ENCODE measurements around the gene SLC38A6. TPM values are rescaled to one million over a fixed set of nuclear protein-coding genes. Genes with fewer than 3 reads are reported as not detected.
A peak's percentile ranks its signal among the peaks of the same experiment; 100 is the strongest.

SLC38A6 gene
- total and polyA plus RNA-seq, 9 of the 15 experiments (the other 6 are each of a cell fraction or from before 2014, with no cell fraction given), result 9.8 to 40.3 (median 17.6) TPM

DNA sequence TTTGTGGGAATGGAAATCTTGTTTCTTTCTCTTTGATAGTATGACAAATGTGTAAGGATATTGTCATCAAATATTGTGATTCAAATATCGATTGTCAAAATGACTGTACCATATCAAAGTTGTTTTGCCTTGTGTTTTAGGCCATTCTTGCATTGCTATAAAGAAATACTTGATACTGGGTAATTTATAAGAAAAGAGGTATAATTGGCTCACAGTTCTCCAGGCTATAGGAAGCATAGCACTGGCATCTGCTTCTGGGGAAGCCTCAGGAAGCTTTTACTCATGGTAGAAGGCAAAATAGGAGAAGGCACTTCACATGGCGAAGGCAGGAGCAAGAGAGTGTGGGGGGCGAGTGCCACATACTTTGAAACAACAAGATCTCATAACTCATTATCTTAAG lies 8.0 kb upstream of the SLC38A6 start:
- POLR2A ChIA-PET, result no interaction called here
- ATAC-seq (no peak), DNase-seq (ENCODE audit: extremely low read depth in 1 of 4, low spot score in 3 of 4) (no peak), FAIRE-seq (no peak)
- Histone ChIP-seq H3K36me3 (ENCODE audit: control insufficient read depth, insufficient read depth, low read length) (peaks cover 43% of the 10 kb centered on the region), H3K4me2 (ENCODE audit: insufficient read depth, low read length) (no peak overlapping the region), H3K27me3 (ENCODE audit: control insufficient read depth in 2 of 2, insufficient read depth in 2 of 2, low read length in 2 of 2) (no peaks in the 10 kb centered on the region), H3K9me3 (replicated peaks; ENCODE audit: control insufficient read depth, insufficient read depth, low read depth, low read length) (no peaks in the 10 kb centered on the region), H3K4me1 (replicated peaks in 1 of 2; ENCODE audit: control insufficient read depth in 2 of 2, insufficient read depth in 2 of 2, low read length in 2 of 2) (no peaks in the 10 kb centered on the region), H3K4me3 (no peak overlapping the region), H3K79me2 (ENCODE audit: control insufficient read depth, insufficient read depth, low read length) (peaks cover 24% of the 10 kb centered on the region), H3K9ac (ENCODE audit: insufficient read depth in 1 of 2, low read depth in 2 of 2, low read length in 2 of 2) (no peak overlapping the region), H4K20me1 (replicated peaks; ENCODE audit: control insufficient read depth, insufficient read depth, low read length) (no peaks in the 10 kb centered on the region), H3K9me1 (ENCODE audit: control insufficient read depth, insufficient read depth, low read length) (no peaks in the 10 kb centered on the region), H2AFZ (ENCODE audit: low read depth, low read length) (no peak overlapping the region), H3K27ac (ENCODE audit: extremely low read depth, low read depth, low read length) (no peak overlapping the region)
- CTCF ChIA-PET (ENCODE audit: low intra/inter-chr PET ratio), result no interaction called here
- BruUV-seq (replicated peaks), result no TSS peak
- intact Hi-C loops (cut with micrococcal nuclease), result no loop called here
- WGBS (ENCODE audit: insufficient coverage, low coverage, missing lambda C conversion rate), result 82% methylated on average over 3 of the region's 3 CpGs
- in situ Hi-C loops (cut with MboI), result no loop called here
- TF ChIP-seq NR2C2 (CRISPR knock-in tag; IDR thresholded peaks at IDR 0.05) (no peak), NR2C2 (tag; IDR thresholded peaks at IDR 0.05) (no peak)
- TF ChIP-seq, protein P1, sequence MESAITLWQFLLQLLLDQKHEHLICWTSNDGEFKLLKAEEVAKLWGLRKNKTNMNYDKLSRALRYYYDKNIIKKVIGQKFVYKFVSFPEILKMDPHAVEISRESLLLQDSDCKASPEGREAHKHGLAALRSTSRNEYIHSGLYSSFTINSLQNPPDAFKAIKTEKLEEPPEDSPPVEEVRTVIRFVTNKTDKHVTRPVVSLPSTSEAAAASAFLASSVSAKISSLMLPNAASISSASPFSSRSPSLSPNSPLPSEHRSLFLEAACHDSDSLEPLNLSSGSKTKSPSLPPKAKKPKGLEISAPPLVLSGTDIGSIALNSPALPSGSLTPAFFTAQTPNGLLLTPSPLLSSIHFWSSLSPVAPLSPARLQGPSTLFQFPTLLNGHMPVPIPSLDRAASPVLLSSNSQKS (CRISPR knock-in tag; IDR thresholded peaks at IDR 0.05), result no peak

DNA sequence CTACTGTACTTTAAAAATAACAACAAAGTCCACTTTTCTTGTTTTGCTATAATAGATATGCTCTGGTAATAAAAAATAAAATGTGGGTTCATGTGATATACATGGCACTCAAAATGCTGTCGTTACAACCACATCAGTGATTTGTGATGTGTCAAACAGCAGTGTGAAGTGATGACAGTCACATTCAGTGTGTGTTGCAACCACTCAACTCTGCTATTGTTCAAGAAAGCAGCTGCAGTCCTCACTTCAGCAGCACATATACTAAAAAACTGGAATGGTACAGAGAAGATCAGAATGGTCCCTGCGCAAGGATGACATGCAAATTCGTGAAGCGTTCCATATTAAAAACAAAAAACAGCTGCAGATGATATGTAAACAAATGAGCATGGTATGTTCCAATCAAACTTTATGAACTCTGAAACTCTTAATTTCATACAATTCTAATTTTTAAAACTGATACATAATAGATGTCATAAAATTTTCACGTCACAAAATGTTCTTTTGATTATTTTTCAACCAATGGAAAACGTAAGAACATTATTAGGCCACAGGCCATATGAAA lies 6.9 kb upstream of the SLC38A6 start:
- Histone ChIP-seq H3K27me3 (ENCODE audit: control insufficient read depth in 2 of 2, insufficient read depth in 2 of 2, low read length in 2 of 2) (no peaks in the 10 kb centered on the region), H3K9ac (ENCODE audit: insufficient read depth in 1 of 2, low read depth in 2 of 2, low read length in 2 of 2) (no peak overlapping the region), H3K4me2 (ENCODE audit: insufficient read depth, low read length) (no peak overlapping the region), H3K4me1 (replicated peaks in 1 of 2; ENCODE audit: control insufficient read depth in 2 of 2, insufficient read depth in 2 of 2, low read length in 2 of 2) (no peaks in the 10 kb centered on the region), H3K9me1 (ENCODE audit: control insufficient read depth, insufficient read depth, low read length) (no peaks in the 10 kb centered on the region), H4K20me1 (replicated peaks; ENCODE audit: control insufficient read depth, insufficient read depth, low read length) (no peaks in the 10 kb centered on the region), H3K4me3 (no peak overlapping the region), H3K79me2 (ENCODE audit: control insufficient read depth, insufficient read depth, low read length) (peaks cover 35% of the 10 kb centered on the region), H3K36me3 (ENCODE audit: control insufficient read depth, insufficient read depth, low read length) (peaks cover 50% of the 10 kb centered on the region), H2AFZ (ENCODE audit: low read depth, low read length) (no peak overlapping the region), H3K27ac (ENCODE audit: extremely low read depth, low read depth, low read length) (no peak overlapping the region), H3K9me3 (replicated peaks; ENCODE audit: control insufficient read depth, insufficient read depth, low read depth, low read length) (no peaks in the 10 kb centered on the region)
- 76% methylated on average over 6 of the region's 6 CpGs for WGBS (ENCODE audit: insufficient coverage, low coverage, missing lambda C conversion rate)
- DNase-seq (ENCODE audit: extremely low read depth in 1 of 4, low spot score in 3 of 4) (no peak), FAIRE-seq (no peak), ATAC-seq (no peak)
- TF ChIP-seq NFE2 (IDR thresholded peaks at IDR 0.05; ENCODE audit: low read depth), result no peak
- peak; percentile 56 for TF ChIP-seq MEIS2 (IDR thresholded peaks at IDR 0.05; ENCODE audit: partially characterized antibody)
- intact Hi-C loops (cut with micrococcal nuclease), result no loop called here
- in situ Hi-C loops (cut with MboI), result no loop called here
- CTCF ChIA-PET (ENCODE audit: low intra/inter-chr PET ratio), result no interaction called here
- no TSS peak for BruUV-seq (replicated peaks)
- POLR2A ChIA-PET, result interaction anchor here (0.5 kb wide), 1 partner anchor 12 kb away, joined by 5 read pairs; no protein-coding TSS in a partner anchor

All from K562 (cell line).